Body of pancreas (tissue), 4 donors: Measurements from ENCODE around the gene MGRN1.

Experiments
- CTCF ChIP-seq, 7 experiments: fragments of 450-650 bp in 4 of 7; fragments of 200-600 bp in 3 of 7; sonication (generic) in 3 of 7; IDR thresholded peaks; one replicate each; pipeline ENCODE4 v1.5.1; 2016 to 2019; ENCODE audit warnings: antibody characterized with exemption in 7 of 7
- POLR2A ChIP-seq, 3 donors: fragments of 450-650 bp; IDR thresholded peaks; one replicate each; pipeline ENCODE4 v1.6.1; 2016; ENCODE audit warnings: antibody characterized with exemption in 3 of 3, mild to moderate bottlenecking in 2 of 3

- TF ChIP-seq CTCF (IDR thresholded peaks at IDR 0.05) = no peak
- no peak for TF ChIP-seq POLR2A (IDR thresholded peaks at IDR 0.05)
Measured at GRCh38 chr16:4696905-4697847, 72.5 kb downstream of the MGRN1 start.
